GM19452 (cell line): Measurements from ENCODE around the gene ARF5.
"Not testable (repeated sequence)": the region's sequence is repeated elsewhere in the genome, so short reads cannot be mapped to it uniquely, and the experiment has no call there.

Source experiments
- ATAC-seq: cut with Tn5 transposase; IDR thresholded peaks from one replicate; pipeline ENCODE4 v1.9.1; 2021; ENCODE audit not compliant: unreplicated experiment

Gene ARF5

DNA sequence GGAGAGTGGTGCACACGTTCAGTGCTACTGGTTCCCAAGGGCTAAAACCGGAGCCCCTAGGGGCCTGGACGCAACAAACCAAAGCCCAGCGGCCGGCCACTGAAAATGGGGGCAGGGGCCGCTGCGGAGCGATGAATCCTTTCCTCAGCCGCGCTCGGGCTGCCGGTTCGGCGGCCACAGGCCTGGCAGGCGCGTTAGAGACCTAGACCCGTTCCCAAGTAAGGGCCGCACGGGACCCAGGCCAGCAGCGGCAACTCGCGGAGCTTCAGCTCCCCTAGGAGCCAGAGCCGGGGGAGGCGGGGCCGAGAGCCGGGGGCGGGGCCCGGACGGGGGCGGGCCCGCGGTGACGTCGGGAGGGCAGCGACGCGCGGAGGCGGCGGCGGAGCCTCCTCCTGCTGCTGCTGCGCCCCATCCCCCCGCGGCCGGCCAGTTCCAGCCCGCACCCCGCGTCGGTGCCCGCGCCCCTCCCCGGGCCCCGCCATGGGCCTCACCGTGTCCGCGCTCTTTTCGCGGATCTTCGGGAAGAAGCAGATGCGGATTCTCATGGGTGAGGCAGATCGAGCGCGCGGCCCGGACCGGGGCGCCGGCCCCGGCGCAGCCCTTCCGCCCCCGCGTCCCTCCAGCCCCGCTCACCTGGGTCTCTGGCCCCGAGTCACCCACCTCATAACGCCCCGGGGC is at the start of gene ARF5:
Gene ARF5, plus strand, starts transcription at position 393 of the 678 bp plus-strand sequence. Its CDS starts 88 bp downstream, at position 481.
- peak; percentile 72 for ATAC-seq

DNA sequence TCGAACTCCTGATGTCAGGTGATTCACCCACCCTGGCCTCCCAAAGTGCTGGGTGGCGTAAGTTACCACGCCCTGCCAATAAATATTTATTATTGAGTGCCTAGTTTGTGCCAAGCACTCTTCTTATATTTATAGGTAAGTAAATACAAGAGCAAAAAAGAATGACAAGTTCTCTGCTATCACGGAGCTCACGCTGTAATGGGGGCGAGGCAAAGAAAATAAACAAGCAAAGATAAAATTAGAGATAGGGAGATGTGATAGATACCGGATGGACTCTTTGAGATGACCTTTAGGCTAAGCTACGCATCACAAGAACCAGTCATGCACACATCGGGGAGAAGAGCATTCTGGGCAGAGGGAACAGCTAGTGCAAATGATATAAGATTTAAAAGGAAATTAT is 49.1 kb upstream of the ARF5 start:
- no peak for ATAC-seq

DNA sequence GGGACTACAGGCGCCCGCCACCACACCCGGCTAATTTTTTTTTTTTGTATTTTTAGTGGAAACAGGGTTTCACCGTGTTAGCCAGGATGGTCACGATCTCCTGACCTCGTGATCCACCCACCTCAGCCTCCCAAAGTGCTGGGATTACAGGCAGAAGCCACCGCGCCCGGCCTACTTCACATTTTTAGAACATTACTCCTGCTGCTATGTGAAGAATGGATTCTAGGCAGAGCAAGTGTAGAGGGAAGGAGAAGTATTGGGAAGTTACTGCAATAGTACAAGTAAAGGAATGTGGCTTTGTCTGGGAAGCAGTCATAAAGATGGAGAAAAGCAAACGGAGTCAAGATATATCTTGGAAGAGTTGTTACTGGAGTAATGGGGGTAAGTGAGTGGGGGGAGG is 47.8 kb upstream of the ARF5 start:
- not testable (repeated sequence) for ATAC-seq

DNA sequence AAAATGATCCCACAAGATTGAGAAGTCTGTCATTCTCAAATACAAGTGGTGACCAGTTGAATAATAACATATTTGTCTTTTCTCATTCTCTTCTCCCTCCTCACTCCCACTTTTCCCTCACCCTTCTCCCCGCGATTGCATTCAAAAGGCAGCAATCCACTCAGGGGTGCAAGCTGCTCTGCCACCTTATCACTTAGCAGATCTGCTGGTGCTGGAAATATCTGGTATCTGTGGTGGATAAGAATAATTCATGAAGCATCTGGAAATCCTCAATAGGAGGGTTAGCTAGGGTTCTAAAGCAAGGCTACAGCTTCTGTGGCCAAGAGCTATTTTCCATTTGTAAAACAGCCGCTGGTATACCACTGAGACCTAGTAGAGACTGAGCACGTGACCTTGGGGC is 46.7 kb upstream of the ARF5 start:
- ATAC-seq: no peak

DNA sequence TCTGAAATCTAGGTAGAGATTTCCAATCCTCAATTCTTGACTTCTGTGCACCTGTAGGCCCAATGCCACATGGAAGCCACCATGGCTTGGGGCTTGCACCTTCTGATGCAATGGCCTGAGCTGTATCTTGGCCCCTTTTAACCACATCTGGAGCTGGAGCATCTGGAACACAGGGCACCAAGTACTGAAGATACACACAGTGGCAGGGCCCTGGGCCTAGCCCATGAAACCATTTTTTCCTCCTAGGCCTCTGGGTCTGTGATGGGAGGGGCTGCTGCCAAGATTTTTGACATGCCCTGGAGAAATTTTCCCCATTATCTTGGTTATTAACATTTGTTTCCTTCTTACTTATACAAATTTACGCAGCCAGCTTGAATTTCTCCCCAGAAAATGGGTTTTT is 41.9 kb upstream of the ARF5 start:
- no peak for ATAC-seq

DNA sequence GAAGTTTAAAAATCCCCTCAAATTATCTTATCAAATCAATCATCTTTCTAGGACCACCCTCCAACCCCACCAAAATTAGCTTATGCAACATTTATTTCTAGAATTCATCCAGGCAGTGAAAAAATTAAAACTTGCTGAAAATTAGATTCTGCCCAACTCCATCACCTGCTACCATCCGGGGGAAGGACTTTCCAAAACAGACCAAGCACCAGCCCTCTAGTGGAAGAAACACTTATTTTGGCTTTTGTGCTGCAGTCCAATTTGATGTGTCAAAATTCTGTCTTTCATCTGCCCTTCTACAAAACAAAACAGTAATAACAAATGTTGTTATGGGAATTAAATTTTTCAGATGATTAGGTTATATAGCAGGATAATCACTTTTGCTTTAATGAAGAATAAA is 38.0 kb upstream of the ARF5 start:
- ATAC-seq: no peak

DNA sequence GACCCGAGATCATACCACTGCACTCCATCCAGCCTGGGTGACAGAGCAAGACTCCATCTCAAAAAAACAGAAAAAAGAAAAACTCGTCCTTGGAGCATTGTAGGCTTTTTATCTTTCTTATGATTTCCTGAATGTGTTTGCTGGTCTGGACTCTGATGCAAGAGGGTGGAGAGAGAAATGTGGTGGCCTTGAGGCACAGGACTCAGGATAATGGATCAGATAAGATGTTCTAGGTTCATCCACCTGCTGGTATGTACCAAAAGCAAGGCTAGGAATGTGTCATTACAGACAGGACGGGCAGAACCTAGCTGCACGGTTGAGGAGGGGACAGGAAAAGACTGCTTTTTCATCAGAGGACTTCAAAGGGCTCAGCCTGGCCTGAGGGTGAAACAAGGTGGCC is 36.3 kb upstream of the ARF5 start:
- ATAC-seq: no peak

DNA sequence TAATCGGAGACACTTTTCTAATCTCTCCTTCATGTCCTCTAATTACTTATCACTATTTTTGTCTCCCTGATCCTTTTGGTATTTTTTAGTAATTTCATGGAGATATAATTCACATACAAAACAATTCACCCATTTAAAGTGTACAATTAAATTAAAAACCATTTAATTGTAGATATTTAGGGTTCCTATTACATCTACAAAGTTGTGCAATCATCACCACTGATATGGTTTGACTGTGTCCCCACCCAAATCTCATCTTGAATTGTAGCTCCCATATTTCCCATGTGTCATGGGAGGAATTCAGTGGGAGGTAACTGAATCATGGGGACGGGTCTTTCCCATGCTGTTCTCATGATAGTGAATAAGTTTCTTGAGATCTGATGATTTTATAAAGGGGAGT is 31.8 kb upstream of the ARF5 start:
- ATAC-seq: no peak

DNA sequence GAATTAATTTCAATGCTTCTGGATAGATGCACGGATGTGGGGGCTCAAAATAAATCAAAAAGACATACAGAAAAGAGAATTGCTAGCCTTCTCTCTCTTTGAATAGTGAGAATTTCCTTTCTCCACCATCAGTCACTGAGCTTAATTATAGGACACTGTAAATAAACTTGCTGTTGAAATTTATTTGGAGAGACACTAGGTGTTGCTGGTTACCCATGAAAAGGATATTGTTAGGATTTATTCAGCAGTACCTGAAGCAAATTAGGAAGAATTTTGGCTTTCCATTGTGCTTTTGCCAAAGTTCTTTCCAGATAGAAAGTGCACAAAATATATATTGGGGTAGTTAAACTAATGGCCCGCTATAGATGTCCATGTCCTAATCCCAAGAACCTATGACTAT is 30.4 kb upstream of the ARF5 start:
- ATAC-seq: no peak

DNA sequence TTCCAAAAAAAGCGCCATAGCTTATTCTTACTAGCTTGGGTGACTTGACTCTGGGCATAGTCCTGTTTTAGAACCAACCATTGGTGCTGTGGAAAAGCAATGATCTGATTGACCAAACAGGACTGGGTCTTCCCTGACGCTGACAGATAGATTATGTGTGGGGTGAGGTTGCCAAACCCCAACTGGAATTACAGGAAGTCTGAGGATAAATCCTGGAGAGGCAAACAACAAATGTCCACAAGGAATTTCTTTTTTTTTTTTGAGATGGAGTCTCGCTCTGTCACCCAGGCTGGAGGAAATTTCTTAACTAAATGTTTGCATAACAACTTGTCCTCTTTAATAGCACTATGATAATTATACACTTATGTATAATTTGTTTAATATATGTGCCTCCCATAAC is 22.0 kb upstream of the ARF5 start:
- ATAC-seq: no peak

DNA sequence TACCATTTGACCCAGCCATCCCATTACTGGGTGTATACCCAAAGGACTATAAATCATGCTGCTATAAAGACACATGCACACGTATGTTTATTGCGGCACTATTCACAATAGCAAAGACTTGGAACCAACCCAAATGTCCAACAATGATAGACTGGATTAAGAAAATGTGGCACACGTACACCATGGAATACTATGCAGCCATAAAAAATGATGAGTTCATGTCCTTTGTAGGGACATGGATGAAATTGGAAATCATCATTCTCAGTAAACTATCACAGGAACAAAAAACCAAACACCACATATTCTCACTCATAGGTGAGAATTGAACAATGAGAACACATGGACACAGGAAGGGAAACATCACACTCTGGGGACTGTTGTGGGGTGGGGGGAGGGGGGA is 20.2 kb upstream of the ARF5 start:
- not testable (repeated sequence) for ATAC-seq

DNA sequence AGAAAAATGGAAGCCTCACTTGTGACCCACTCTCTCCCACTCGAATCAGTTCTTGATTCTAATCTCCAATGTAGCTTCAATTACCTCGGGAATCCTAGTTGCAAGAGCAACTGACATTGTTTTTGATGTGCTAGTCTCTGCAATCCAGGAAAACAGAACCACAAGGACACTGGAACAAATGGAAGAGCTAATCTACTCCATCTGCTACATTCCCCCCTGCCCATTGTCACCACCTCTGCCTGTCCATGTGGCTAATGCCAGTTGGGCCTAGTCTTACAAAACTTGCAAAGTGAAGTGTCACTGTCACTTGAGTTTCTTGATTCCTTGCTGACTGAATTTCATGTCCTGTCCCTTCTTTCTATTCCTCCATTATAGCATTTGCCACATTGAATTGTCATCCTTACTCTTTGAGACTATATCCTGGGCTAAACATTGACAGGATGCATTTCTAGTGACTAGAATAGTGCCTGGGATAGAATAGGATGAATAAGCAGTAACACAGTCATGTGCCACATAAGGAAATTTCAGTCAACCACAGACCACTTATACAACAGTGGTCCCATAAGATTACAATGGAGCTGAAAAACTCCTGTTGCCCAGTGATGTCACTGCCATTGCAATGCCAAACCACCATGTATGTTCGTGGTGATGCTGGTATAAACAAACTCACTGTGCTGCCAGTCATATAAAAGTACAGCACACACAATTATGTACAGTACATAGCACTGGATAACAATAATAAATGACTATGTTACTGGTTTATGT is 16.3 kb upstream of the ARF5 start:
- no peak for ATAC-seq

DNA sequence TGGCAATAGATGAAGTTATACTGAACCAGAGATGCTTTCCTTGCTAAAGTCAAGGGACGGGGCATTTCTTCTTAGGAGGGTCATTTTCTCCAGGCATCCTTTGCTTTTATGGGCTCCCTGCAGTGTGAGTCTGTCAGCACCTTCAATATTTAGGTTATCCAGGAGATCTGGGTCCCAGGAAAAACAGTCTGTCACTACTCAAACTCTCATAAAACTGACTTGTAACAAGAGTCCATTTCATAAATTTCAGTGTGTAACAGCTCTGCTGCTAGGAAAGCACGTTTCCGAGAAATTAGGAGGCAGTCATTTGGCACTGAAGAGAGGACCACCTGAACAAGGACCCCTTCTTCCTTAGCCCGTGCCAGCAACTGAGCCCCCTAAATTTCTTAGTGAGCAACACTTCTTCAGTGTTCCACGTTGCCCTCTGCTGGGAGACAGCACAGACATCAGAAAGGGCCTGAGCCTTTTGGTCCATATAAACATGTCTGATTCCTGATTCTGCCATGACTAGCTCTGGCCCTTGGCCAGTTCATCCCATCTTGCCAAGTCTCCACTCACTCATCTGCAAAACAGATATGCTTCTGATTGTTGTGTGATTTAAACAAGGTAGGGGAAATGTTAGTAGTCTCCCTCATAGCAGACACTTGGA is 10.1 kb upstream of the ARF5 start:
- ATAC-seq: no peak

DNA sequence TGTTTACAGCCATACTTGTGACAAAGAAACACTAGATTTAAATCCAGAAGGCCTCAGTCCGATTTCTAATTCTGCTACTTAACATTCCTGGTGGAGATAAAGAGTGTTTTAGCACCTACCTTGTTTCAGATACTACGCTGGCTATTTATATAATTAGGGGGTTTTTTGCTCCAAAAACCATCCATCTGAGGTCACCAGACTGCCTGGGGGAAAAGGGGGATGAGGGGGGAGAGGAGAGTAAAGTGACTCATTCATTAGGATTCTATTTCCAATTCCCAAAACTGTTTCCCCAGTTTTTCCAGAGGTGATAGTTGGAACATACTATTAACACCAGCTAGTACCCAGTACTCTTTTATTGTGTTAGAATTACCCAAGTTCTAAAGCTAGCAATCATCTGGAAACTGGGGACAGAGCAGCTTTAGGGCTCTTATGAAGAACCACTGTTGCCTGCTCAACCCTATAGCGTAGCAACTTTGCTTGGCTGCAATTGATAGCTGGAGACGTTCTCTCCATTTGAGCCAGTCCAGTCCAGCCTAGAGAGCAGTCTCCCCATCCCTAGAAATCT is 9.4 kb upstream of the ARF5 start:
- ATAC-seq: no peak

DNA sequence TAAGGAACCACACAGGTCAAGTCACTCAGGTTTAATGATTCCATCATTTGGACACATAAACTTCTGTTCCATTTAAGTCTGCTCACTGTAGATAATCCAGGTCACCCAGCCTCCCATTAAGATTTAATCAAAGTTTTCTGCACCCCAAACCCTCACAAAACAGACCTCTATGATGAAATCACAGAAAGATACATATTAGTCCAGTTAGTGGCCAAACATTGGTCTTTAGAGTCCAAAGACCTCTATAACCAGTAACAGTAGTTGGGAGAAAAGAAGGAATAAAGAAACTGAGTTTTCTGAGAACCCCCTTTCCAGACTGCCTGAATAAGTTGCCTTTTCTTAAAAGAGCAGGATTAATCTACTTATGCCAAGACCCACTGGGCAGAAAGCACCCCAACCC is 7.6 kb upstream of the ARF5 start:
- no peak for ATAC-seq

DNA sequence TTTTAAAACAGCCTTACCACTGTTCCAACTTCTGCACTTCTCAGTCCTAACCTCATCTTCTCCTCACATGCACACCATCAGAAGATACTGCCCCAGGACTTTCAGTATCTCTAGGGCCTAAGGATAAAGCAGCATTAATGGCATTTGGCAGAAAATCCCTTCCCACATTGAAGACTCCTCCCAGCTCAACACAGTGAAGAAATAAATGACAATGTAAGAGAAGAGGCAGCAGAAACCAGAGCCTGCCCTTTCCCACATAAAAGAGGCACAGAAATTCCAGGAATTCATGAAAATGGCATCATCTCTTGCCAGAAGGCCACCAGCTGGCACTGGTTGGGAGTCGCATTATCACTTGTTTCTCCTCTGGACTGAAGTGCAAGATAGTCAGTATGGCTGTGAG is 6.5 kb upstream of the ARF5 start:
- ATAC-seq: no peak

DNA sequence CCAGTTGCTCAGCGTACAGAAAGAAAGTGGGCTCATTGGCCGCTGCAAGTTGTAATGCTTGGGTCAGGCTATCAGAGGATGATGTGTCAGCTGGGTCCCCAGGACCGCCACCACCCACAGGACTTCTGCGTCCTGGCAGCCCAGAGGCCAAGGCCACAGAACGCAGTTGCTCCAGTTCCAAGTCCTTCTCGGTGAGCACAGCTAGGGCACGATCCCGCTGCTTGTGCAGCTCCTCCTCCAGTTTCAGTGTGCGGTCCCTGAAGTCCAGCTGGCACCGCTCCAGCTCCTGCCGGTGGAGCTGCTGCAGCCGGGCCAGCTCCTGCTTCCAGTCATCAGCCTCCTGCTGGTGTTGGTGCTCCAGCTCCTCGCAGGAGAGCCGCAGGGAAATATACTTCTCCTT is 5.8 kb upstream of the ARF5 start:
- no peak for ATAC-seq

DNA sequence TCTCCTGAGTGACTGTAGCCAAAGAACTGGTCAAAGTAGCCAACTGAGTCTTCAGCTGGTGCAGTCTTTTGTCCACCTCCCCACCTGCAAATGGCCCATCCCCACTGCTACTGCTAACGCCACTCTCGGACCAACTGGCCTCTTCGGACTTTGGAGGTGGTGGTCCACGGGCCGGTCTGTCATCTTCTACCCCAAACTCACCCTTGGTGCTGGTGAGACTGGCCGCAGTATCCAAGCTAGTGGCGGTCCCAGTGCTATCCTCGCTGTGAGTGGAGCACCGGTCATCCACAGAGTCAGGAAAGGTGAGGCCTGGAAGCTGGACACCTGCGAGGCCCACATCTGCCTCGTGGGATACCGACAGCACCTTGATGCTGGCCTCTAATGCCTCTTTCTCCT is 3.6 kb upstream of the ARF5 start:
- ATAC-seq: no peak

DNA sequence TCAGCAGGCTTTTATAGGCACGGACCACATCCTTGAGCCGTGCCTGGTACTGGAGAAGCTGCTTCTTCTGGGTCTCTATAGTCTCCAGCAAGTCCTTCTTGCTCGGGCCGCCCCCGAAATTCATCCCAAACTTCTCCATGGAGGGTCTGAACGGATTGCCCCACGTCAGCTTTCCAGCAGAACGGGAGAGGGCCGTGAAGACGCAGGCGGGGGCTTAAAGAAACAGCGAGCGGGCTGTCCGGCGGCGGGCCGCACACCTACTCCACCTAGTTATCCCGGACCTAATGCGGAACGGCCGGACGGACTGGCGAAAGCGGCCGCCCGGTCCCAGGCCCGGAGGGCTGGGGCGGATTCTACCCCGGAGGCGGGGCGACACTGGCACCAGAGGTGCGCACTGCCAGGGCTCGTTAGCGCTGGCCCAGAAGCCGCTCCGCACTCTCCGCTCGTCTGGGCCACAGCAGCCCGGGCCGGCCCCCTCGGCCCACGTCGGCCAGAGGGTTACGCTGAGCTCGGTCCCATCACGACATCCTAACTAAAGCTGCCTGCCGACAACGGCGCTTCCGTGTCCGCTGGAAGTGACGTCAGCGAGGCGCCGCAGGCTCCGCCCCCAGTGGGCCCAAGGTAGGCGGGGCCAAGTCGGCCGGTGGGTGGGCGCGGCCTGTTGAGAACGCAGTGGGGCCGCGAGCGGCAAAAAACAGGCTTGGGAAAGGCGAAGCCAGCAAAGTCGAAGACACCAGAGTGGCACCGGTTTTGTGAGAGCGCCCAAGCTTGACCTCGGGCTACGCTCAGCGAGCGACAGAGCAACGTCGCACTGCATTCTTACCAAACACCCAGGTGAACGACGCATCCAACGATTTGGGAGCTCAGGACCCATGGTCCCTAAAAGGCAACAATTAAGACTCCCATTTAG is 2.9 kb upstream of the ARF5 start, which contains the start of gene GCC1:
Gene GCC1, minus strand, starts transcription at position 553 of the 910 bp plus-strand sequence. Its CDS starts 414 bp downstream, at position 139.
- peak; percentile 81 for ATAC-seq

DNA sequence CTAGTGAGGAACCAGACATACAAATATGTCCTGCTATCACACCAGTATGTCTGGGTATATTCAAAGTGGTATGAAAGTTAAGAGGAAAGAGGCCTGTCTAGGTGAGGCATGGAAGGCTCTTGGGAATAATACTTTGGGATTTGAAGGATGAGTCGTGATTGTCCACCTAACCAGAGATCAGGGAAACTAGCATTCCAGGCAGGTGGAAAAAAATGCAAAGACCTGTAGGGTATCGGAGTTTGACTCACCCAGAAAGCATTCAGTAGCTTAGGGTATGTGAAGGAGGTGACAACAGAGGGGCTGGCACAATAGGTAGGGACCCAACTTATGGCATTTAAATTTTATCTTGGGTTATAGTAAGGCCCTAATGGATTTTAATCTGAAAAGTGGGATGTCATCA is 1.9 kb upstream of the ARF5 start:
- ATAC-seq: no peak

DNA sequence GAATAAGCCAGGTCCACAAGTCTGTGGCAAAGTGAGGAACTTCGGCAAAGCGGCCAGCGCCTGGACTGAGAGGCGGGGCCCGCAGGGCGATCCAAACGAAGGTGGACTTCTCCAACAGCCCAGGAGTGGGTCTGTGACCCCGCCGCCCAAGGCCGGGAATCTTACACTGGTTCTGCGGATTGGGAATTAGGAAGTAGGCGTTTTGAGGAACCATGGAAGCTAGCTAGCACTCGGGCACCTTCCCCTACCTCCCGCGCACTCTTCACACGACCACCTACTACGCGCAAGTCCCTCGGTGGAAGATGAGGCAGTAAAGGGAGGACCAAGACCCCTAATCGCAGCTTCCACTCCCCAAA is 570 bp upstream of the ARF5 start:
- ATAC-seq: no peak
